Measurements from ENCODE around the gene NPM3.

- TF ChIP-seq CTCF (IDR thresholded peaks at IDR 0.05) (no peak), POLR2AphosphoS5 (IDR thresholded peaks at IDR 0.05; ENCODE audit: low read depth, low read length) (no peak), TCF12 (IDR thresholded peaks at IDR 0.05) (no peak), GABPA (IDR thresholded peaks at IDR 0.05; ENCODE audit: low read depth) (no peak), SMC3 (IDR thresholded peaks at IDR 0.05; ENCODE audit: low read depth, low read length) (no peak), YY1 (IDR thresholded peaks at IDR 0.05; ENCODE audit: low read depth) (no peak), EP300 (IDR thresholded peaks at IDR 0.05; ENCODE audit: borderline replicate concordance in 1 of 2, low read depth in 1 of 2, low read length in 1 of 2) (no peak), MAX (IDR thresholded peaks at IDR 0.05; ENCODE audit: low read depth) (no peak), CHD2 (IDR thresholded peaks at IDR 0.05; ENCODE audit: low read length, partially characterized antibody) (no peak), SIN3A (IDR thresholded peaks at IDR 0.05; ENCODE audit: borderline replicate concordance, low read depth, low read length) (no peak), GATA2 (CRISPR knock-in tag; IDR thresholded peaks at IDR 0.05) (no peak), TEAD4 (IDR thresholded peaks at IDR 0.05; ENCODE audit: borderline replicate concordance, insufficient read depth) (no peak)
Observed at GRCh38 chr10:101769541-101770180, 13.6 kb downstream of the NPM3 start.

Measured in SK-N-SH (cell line).